ENCODE results near the gene VHLL.
"Not testable (repeated sequence)": the region's sequence is repeated elsewhere in the genome, so short reads cannot be mapped to it uniquely, and the experiment has no call there.

VHLL gene
- long read RNA-seq = 0 reads

DNA sequence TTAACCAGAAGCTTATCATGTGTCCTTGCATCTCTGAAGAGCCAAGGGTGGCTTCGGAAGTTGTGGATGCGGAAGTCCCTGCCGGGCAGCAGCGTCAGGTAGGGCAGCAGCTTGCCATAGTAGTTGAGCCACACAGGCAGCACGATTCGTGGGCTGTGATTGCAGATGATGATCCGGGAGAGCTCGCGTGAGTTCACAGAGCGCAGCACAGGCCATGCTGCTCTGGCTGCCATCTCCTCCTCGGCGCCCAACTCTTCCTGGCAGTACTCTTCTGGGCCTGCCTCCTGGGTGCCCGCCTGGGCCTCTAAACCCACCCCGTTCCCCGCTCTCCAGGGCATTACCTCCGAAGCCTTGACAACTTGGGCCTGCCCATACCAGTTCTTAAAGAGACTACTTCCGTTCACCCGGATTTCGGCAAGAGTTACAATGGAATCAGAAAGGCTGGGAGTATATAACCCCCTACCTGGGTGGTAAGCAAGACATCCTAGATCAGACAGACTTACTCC lies at the start of gene VHLL:
VHLL (minus strand) TSS at position 456 of the 506 bp plus-strand sequence; CDS start at position 338, 118 bp downstream.
- no peak within 1 kb of the TSS for H3K27ac ChIP-seq (replicated peaks)
- no peak within 1 kb of the TSS for H3K4me3 ChIP-seq (replicated peaks; ENCODE audit: insufficient read depth, low read length)
- TF ChIP-seq GABPA (IDR thresholded peaks at IDR 0.05; ENCODE audit: low read depth) (no peak), POLR2AphosphoS5 (IDR thresholded peaks at IDR 0.05; ENCODE audit: low read depth) (no peak), SPI1 (IDR thresholded peaks at IDR 0.05; ENCODE audit: borderline replicate concordance, low read depth) (no peak)
- TF ChIP-seq, protein P1, sequence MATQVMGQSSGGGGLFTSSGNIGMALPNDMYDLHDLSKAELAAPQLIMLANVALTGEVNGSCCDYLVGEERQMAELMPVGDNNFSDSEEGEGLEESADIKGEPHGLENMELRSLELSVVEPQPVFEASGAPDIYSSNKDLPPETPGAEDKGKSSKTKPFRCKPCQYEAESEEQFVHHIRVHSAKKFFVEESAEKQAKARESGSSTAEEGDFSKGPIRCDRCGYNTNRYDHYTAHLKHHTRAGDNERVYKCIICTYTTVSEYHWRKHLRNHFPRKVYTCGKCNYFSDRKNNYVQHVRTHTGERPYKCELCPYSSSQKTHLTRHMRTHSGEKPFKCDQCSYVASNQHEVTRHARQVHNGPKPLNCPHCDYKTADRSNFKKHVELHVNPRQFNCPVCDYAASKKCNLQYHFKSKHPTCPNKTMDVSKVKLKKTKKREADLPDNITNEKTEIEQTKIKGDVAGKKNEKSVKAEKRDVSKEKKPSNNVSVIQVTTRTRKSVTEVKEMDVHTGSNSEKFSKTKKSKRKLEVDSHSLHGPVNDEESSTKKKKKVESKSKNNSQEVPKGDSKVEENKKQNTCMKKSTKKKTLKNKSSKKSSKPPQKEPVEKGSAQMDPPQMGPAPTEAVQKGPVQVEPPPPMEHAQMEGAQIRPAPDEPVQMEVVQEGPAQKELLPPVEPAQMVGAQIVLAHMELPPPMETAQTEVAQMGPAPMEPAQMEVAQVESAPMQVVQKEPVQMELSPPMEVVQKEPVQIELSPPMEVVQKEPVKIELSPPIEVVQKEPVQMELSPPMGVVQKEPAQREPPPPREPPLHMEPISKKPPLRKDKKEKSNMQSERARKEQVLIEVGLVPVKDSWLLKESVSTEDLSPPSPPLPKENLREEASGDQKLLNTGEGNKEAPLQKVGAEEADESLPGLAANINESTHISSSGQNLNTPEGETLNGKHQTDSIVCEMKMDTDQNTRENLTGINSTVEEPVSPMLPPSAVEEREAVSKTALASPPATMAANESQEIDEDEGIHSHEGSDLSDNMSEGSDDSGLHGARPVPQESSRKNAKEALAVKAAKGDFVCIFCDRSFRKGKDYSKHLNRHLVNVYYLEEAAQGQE (IDR thresholded peaks at IDR 0.05; ENCODE audit: insufficient replicate concordance, low read depth) = no peak
- TF ChIP-seq, protein P2, sequence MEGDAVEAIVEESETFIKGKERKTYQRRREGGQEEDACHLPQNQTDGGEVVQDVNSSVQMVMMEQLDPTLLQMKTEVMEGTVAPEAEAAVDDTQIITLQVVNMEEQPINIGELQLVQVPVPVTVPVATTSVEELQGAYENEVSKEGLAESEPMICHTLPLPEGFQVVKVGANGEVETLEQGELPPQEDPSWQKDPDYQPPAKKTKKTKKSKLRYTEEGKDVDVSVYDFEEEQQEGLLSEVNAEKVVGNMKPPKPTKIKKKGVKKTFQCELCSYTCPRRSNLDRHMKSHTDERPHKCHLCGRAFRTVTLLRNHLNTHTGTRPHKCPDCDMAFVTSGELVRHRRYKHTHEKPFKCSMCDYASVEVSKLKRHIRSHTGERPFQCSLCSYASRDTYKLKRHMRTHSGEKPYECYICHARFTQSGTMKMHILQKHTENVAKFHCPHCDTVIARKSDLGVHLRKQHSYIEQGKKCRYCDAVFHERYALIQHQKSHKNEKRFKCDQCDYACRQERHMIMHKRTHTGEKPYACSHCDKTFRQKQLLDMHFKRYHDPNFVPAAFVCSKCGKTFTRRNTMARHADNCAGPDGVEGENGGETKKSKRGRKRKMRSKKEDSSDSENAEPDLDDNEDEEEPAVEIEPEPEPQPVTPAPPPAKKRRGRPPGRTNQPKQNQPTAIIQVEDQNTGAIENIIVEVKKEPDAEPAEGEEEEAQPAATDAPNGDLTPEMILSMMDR (IDR thresholded peaks at IDR 0.05; ENCODE audit: insufficient read depth, low read length) = no peak
- no peaks in the 10 kb centered on the region for H3K27me3 ChIP-seq (ENCODE audit: insufficient read depth, poor library complexity, severe bottlenecking)
- no peak for DNase-seq (ENCODE audit: low read depth in 1 of 2, low spot score in 1 of 2)

DNA sequence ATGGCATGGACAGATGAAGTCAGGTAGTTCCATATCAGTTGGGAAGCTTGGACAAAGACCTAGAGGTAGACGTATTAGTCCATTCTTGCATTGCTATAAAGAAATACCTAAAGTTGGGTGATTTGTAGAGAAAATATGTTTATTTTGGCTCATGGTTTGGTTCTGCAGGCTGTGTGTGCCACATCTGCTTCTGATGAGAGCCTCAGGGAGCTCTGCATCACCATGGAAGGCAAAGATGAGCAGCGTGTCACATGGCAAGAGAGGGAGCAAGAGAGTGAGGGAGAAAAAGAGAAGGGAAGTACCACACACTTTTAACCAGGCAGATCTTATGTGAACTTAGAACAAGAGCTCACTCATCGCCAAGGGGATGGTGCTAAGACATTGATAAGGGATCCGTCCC lies 48.2 kb upstream of the VHLL start:
- no peak overlapping the region for H3K4me3 ChIP-seq (replicated peaks; ENCODE audit: insufficient read depth, low read length)
- H3K27ac ChIP-seq (replicated peaks) = no peak overlapping the region
- no peak for TF ChIP-seq POLR2AphosphoS5 (IDR thresholded peaks at IDR 0.05; ENCODE audit: low read depth)
- TF ChIP-seq, protein P1 (IDR thresholded peaks at IDR 0.05; ENCODE audit: insufficient replicate concordance, low read depth) = no peak
- no peak for TF ChIP-seq SPI1 (IDR thresholded peaks at IDR 0.05; ENCODE audit: borderline replicate concordance, low read depth)
- TF ChIP-seq, protein P2 (IDR thresholded peaks at IDR 0.05; ENCODE audit: insufficient read depth, low read length) = no peak
- TF ChIP-seq GABPA (IDR thresholded peaks at IDR 0.05; ENCODE audit: low read depth) = no peak
- no peak for DNase-seq (ENCODE audit: low read depth in 1 of 2, low spot score in 1 of 2)
- no peaks in the 10 kb centered on the region for H3K27me3 ChIP-seq (ENCODE audit: insufficient read depth, poor library complexity, severe bottlenecking)

DNA sequence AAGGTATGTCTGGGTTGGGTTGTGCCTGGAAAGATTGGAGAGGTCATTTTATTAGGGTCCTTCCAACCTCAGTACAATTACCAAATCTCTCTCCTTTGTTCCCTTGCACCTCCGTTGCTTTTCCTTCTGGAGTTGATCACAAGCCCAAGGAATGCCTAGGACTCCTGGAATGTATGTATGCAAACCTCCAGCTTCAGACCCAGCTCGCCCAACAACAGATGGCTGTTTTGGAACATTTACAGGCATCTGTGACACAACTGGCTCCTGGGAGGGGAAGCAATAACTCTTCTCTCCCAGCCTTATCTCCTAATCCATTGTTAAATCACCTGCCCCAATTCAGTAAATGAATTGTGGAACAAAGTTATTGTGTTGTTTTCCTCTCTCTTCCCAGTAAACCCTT lies 47.5 kb upstream of the VHLL start:
- H3K27me3 ChIP-seq (ENCODE audit: insufficient read depth, poor library complexity, severe bottlenecking) = no peaks in the 10 kb centered on the region
- DNase-seq (ENCODE audit: low read depth in 1 of 2, low spot score in 1 of 2) = no peak
- H3K4me3 ChIP-seq (replicated peaks; ENCODE audit: insufficient read depth, low read length) = no peak overlapping the region
- no peak overlapping the region for H3K27ac ChIP-seq (replicated peaks)
- TF ChIP-seq, protein P1 (IDR thresholded peaks at IDR 0.05; ENCODE audit: insufficient replicate concordance, low read depth) = no peak
- no peak for TF ChIP-seq GABPA (IDR thresholded peaks at IDR 0.05; ENCODE audit: low read depth)
- TF ChIP-seq, protein P2 (IDR thresholded peaks at IDR 0.05; ENCODE audit: insufficient read depth, low read length) = no peak
- TF ChIP-seq POLR2AphosphoS5 (IDR thresholded peaks at IDR 0.05; ENCODE audit: low read depth) = no peak
- no peak for TF ChIP-seq SPI1 (IDR thresholded peaks at IDR 0.05; ENCODE audit: borderline replicate concordance, low read depth)

DNA sequence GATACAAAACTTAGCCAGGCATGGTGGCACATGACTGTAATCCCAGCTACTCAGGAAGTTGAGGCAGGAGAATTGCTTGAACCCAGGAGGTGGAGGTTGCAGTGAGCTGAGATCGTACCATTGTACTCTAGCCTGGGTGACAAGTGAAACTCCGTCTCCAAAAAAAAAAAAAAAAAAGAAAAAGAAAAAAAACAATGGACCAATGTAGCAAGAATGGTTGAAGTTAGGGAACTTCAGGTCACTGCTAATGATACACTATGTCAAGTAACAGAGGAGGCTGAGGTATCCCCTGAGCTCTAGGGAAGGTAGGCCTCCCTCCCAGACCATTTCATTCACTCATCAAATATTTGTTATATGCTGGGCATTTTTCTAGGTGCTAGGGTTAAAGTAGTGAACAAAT lies 46.9 kb upstream of the VHLL start:
- not testable (repeated sequence) for H3K4me3 ChIP-seq (replicated peaks; ENCODE audit: insufficient read depth, low read length); DNase-seq (ENCODE audit: low read depth in 1 of 2, low spot score in 1 of 2); H3K27me3 ChIP-seq (ENCODE audit: insufficient read depth, poor library complexity, severe bottlenecking); H3K27ac ChIP-seq (replicated peaks)

All from HL-60 (cell line).